DMS53 treated with DMSO at 0.1 percent for 48 hours (cell line): ENCODE results near the gene CREB3L1.

Experiments
- DNase-seq: peaks from one replicate; lab custom pipeline; 2025; ENCODE audit not compliant: unreplicated experiment; lab: John Stamatoyannopoulos, UW

The CREB3L1 gene, protein sequence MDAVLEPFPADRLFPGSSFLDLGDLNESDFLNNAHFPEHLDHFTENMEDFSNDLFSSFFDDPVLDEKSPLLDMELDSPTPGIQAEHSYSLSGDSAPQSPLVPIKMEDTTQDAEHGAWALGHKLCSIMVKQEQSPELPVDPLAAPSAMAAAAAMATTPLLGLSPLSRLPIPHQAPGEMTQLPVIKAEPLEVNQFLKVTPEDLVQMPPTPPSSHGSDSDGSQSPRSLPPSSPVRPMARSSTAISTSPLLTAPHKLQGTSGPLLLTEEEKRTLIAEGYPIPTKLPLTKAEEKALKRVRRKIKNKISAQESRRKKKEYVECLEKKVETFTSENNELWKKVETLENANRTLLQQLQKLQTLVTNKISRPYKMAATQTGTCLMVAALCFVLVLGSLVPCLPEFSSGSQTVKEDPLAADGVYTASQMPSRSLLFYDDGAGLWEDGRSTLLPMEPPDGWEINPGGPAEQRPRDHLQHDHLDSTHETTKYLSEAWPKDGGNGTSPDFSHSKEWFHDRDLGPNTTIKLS

DNA sequence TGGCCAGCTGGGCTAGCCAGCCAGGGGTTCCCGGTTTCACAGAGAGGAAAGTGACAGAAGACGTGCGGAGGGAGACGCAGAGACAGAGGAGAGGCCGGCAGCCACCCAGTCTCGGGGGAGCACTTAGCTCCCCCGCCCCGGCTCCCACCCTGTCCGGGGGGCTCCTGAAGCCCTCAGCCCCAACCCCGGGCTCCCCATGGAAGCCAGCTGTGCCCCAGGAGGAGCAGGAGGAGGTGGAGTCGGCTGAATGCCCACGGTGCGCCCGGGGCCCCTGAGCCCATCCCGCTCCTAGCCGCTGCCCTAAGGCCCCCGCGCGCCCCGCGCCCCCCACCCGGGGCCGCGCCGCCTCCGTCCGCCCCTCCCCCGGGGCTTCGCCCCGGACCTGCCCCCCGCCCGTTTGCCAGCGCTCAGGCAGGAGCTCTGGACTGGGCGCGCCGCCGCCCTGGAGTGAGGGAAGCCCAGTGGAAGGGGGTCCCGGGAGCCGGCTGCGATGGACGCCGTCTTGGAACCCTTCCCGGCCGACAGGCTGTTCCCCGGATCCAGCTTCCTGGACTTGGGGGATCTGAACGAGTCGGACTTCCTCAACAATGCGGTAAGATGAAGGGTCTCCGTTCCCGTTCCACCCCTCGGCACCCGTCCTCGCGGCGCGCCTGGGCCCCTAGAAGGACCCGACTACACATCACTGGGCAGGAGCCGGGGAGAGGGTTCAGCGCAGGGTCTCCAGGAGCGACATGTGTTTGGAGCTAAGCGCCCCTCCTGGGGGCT, at the start of gene CREB3L1:
TSS of gene CREB3L1 (plus strand) at position 41 of the 765 bp plus-strand sequence. CDS start at position 491, 450 bp downstream.
- DNase-seq = no peak

DNA sequence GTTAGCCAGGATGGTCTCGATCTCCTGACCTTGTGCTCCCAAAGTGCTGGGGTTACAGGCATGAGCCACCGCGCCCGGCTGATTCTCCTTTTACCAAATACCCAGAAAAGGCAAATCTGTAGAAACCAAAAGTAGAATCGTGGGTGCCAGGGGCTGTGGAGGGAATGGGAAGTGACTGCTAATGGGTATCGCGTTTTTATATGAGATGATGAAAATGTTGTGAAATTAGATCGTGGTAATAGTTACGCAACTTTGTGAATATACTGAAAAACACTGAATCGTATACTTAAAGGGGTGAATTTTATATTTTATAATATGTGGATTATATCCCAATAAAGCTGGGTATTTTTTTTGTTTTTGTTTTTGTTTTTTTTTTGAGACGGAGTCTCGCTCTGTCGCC, 48.2 kb upstream of the CREB3L1 start:
- no peak for DNase-seq

DNA sequence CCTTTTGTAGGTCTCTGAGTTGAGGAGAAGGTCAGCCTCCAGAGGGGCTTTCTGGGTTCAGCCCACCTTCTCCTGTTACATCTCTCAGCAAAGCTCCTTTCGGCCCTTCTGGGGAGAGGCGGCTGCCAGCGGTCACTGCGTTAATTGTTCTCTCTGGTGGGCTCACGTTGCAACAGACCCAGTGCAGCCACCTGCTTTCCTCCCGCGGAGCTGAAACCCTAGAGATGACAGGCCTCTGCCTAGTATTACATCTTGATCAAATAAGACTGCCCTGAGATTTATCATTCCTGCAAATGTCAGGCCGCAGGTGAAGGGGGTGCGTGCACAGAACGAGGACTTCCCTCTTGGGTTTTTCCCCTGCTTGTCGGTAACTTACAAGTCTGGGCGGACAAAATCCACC, 43.2 kb upstream of the CREB3L1 start:
- DNase-seq = no peak

DNA sequence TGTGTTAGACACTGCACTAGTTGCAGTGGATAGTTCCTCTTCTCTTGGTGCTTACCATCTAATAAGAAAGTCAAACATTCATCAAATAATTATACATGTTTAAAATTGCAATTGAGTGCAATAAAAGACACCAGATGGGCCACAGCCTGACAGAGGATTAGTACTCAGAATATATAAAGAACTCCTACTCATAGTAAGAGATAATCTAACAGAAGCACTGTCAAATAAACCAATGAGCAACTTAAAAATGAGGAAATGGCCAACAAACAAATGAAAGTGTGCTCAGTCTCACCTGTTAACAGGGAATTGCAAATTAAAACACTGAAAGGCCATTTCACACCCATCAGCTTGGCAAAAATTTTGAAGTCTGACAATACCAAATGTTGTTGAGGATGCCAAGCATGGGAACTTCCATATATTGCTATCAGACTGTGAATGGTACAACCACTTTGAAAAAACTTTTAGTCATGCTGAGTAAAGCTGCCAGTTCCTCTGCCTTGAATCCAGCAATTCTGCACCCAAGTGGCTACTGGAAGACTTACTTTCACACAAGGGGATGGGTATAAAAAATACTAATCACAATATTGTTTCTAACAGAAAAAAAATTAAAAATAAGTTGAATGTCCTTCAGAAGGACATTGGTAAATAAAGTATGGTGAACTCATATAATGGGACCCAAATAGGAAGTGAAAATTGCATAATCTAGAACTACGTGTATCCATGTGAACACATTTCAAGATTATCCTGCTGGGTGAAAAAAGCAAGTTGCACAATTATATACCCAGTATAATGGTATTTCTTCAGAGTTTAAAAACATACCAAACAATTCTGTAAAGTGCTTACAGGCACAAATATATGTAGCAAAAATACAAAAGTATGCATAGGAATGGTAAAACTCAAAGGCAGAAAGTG, 41.4 kb upstream of the CREB3L1 start:
- no peak for DNase-seq

DNA sequence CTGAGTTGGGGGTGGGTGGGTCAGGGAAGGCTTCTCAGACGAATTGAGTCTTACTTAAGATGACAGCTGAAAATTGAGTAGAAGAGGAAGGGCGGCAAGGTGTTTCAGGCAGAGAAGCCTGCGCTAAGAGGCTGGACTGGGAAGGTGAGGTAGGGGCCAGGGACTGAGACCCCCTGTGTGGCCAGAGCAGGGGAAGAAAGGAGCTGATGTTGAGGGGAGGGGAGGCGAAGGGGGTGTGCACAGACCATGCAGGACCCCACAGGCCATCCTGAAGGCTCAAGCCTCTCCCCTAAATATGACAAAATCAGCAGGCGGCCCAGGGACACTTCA, 40.6 kb upstream of the CREB3L1 start:
- no peak for DNase-seq

DNA sequence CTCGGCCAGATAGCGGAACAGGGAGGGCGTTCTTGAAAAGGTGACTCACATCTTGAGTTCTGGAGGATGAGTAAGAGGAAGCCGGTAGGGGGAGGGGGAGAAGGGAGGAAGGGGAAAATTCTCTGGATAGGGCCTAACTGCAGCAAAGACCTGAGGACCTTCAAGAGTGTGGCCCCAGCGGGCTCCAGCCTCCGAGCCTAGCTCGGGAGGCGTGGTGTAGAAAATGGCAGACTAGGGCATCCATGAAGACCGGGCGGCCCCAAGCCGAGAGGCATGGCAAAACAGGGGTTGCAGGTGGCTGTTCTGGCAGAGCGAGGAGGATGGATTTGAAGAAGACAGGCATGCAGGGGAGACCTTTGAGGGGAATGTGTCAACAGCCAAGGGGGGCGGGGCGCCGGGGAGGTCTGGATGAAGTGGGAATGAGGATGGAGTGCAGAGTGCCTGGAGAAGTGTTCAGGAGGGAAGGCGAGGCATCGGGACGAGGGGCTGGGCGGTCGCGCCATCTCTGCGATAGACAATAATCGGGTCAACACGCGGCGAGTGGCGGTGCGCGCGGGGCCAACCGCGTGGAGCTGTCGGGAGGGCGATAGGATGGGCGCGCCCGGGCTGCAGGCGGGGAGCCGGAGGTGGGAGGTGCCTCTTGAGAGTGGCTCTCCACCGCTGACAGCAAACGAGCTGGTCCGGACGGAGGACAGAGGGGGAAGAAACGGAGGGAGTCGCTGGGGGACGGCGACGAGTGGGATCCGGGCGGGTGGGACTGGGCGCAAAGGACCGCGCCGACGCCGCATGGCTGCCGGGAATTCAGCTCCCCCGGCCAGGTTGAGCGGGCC, 40.0 kb upstream of the CREB3L1 start:
- peak; percentile 29 for DNase-seq

DNA sequence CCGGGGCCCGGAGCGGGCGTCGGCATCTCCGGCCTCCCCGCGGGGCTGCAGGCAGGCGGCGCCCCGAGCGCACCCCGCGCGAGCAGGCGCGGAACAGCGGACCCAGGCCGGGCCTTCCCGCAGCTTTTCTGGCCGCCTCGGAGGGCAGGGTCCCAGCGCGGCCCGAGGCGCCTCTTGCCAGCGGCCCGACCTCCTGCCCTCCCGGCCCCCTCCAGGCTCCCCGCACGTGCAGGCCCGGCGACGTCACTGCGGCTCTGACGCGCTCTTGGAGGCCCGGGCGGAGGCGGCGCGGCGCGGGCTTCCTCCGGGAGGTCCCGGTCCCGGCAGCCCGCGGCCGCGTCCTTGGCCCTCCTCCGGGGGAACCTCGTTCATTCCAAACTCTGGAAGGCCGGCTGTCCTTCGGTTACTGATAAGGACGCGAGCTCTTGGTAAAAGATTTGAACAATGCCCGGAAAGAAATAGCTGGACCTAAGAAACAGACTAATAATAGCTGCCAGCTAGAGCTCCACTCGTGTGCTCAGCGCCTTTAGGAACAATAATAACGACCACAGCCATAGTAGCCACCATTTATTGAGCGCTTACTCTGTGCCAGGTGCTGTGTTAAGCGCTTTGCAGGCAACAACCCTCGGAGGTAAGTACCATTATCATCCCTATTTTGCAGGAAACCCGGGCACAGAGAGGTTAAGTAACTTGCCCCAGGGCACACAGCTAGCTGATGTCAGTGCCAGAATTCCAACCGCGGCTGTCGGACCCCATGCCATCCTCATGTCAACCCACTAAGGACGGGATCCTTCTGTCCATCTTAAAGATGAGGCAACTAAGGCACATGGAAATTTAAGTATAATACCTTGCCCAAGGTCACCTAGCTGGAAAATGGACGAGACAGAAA, 39.1 kb upstream of the CREB3L1 start:
- DNase-seq = peak; percentile 27

DNA sequence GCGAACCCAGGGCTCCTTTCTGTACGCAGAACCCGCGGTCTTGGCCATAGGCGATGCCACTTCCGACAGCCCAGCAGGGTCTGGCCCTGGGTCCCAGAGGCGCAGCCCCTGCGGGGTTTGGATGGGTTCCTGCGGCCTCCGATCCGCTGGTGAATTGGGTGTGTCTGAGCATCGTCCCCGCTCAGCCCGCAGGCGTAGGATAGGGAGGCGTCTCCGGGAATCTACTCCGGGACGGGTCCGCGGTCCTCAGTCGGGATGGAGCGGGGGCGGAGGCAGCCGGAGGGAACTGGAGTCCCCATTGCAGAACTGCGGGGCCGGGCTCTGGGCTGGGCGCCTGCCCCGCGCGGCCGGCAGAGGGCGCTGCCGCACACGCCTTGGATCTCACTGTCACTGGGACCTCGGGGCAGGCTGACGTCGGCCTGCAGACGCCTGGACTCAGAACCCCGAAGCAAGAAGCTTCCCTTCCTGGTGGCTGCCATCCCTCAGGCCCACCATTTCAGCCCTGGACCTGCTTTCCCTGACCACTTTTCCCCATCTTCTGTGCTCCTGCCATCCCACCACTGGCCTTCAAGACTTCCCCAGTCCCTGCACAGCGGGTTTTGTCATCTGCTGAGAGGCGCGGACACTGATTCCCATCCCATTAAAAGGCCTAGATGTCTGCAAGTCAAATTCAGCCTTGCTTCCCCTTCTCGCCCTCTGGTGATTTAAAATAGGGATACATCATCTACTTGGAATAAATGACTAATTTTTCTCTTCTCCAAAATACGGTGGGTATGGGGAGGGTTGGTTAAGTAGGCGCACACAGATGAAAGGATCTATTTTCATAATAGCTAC, 38.3 kb upstream of the CREB3L1 start:
- peak; percentile 67 for DNase-seq

DNA sequence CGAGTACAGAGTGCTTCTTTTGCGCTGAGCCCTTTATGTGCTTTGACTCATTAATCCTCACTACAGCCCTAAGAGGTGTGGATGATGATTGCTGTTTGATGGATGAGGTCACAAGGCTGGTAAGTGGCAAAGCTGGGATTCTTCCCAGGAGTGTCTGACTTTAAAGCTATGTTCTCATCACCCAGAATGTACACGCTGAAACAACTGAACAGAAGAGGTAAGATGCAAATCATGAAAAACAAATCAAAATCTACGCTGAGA, 37.7 kb upstream of the CREB3L1 start:
- DNase-seq = peak; percentile 47

DNA sequence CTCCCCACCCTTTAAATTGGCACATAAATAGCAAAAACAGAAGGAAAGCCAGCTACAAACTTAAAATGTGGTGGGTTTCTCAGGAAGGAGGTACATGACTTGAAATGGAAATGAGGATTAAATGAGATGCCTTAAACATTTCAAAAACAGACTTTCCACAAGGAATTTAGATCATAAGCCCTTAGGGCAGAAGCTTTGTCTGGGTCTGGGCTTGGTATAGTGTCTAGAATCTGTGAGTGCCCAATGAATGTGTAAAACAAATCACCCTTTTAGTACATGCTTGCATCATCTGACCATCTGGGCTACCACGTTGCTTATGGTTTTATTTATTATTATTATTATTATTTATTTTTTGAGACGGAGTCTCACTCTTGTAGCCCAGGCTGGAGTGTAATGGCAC, 37.1 kb upstream of the CREB3L1 start:
- DNase-seq = no peak

DNA sequence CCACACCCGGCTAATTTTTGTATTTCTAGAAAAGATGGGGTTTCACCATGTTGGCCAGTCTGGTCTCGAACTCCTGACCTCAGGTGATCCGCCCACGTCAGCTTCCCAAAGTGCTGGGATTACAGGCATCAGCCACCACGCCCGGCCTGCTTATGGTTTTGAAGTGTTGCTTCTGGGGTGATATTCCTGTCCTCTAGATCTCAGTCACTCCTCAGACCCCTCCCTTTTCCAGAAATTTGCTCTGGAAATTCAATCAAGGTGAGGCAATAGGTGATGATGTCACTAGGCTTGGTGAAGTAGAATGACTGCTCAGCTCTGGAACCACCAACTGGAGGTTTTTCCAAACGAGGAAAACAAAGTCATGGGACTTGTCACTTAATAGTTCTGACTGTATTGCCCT, 36.6 kb upstream of the CREB3L1 start:
- DNase-seq = no peak

DNA sequence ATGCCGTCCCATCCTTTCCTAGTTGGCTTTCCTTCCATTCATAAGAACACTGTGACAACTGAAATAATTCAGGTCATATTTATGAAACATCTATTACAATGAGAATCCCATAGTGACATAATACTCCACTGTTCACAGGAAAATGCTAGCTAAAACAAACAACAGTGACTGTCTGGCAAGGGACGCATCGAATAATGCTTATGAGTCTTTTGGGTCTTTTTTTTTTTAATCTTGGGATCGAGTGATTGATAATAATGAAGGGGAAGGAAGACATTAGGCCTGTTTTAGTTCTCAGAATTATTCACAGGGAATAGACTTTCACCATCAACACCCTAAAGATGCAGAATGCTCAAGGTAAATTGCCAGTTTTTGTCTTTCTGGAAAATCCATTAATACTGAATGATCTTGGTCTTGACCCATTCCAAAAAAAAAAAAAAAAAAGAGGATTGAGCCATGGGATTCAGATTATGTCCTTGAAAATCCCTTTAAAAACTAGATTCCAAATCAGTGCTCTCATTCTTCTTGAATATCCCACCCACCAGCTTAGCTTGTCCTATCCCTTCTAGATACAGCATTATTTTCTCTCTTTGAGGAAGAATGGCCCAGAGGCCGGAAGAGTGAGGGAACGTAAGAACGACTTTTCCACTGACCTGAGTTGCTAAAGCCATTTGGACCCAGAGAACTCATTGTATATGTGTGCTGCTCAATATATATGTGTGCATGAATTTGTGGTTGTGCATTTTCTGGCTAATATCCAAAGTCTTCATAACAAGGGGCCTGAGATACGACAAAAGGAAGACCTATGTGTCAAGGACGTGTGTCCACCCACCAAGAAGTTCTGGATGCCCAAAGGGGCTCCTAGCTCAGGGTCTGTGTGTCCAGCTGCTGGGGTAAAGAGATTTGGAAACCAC, 35.2 kb upstream of the CREB3L1 start:
- no peak for DNase-seq

DNA sequence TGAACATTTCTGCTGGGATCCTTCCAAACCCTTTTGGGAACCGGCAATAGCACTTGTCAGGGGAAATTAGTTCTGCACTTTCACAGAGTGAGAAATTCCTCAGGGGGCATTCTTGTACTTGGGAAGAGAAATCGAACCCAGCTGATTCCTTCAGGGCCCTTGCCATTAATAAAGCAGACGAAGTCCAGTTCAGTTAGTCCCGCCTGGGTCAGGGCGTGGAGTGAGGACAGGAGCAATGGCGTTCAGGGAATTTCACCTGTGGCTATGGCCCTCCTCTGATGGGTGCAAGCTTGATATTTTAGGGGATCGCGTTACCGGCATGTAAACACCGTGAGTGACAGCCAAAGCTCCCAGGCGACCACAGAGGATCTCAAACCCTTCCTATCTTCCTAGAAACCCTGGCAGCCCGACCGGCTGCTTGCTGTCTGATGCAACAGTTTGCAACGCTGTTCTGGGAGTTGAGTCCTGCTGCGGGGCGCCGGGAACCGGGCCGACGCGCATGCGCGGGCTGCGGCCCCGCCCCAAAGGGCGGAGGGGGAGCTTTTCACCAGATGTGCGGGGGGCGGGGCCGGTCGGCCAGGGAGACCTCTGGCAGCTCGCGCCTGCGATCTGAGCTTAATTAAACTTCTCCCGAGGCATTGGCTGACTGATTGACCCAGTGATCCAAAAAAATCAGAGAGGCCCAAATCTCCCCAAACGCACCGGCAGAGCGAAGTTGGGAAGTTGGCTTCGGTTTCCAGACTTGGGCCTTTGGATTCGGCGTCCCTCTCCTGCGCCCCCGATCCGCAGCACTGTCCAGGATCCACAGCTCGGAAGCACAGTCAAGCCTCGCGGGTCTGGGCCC, 34.3 kb upstream of the CREB3L1 start:
- peak; percentile 82 for DNase-seq

DNA sequence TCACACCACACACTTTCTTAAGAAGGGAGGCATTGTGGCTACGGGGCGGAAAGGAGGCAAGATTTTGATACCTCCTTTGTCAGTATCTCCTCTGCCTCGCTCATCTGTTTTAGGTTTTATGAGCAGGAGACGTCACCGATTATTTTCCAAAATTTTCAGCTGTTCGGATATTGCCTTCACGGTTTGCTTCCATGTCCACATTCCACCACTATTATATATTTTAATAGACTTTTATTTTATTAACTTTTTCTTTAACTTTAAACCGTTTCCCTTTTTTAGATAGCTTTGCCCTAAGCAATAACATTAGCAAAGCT, 33.7 kb upstream of the CREB3L1 start:
- no peak for DNase-seq

DNA sequence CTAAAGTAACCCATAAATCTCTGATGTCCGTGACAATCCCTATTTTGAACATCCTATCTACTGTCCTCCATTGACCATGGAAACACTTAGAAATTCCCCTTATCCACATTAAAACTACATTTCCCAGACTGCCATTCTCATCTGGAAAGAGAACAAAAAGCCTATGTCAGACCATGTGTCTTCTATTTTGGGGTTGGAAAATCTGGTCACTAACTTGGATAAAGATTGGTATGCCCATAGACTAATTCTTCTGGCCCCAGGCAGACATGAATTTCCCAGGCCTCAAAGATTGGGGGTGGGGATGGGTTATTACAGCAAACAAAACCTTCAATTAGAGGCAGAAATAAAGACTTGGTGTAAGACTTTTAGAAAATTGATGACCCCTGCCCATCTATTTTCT, 30.9 kb upstream of the CREB3L1 start:
- no peak for DNase-seq

DNA sequence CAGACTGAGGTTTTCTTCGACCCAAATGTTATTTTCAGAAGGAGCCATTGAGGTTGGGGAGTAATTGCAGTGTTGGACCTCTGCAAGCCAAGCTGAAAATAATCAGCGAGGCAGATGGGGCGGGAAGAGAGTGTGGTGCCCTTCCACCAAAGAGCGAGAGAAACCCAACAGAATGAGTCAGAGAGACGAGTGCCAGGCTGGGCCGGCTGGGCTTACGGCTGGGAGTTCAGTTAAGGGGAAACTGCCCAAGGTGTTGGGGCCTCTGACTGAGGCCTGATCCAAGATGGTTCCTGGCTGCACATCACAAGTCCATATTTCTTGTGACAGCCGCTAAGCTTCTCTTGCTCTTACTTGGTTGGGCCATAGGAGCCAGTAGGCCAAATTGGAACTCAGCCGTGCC, 30.4 kb upstream of the CREB3L1 start:
- DNase-seq = no peak

DNA sequence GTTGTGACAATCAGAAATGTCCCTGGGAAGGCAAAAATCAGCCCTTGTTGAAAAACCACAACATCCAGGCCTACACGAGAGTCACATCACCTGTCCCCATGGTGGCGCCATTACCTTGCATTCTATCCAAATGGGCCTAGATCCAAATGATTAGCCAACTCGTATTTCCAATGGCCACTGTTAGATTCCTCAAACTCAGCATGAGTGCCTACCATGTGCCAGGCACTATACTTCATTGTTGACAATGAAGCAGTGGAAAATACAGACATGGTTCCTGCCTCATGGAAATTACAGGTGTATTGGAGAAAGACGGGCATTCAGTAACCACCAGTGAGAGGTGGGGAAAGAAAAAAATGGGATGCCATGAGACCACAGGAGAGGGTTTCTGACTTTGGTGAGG, 29.8 kb upstream of the CREB3L1 start:
- peak; percentile 57 for DNase-seq
